HG03175 (cell line): Measurements from ENCODE around the gene ZSCAN18.
"Not testable (repeated sequence)": the region's sequence is repeated elsewhere in the genome, so short reads cannot be mapped to it uniquely, and the experiment has no call there.

Experiments used
- ATAC-seq: cut with Tn5 transposase; IDR thresholded peaks from one replicate; pipeline ENCODE4 v1.9.1; 2021; ENCODE audit warnings: mild to moderate bottlenecking, moderate library complexity; ENCODE audit not compliant: unreplicated experiment

ZSCAN18 gene, protein sequence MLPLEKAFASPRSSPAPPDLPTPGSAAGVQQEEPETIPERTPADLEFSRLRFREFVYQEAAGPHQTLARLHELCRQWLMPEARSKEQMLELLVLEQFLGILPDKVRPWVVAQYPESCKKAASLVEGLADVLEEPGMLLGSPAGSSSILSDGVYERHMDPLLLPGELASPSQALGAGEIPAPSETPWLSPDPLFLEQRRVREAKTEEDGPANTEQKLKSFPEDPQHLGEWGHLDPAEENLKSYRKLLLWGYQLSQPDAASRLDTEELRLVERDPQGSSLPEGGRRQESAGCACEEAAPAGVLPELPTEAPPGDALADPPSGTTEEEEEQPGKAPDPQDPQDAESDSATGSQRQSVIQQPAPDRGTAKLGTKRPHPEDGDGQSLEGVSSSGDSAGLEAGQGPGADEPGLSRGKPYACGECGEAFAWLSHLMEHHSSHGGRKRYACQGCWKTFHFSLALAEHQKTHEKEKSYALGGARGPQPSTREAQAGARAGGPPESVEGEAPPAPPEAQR

DNA sequence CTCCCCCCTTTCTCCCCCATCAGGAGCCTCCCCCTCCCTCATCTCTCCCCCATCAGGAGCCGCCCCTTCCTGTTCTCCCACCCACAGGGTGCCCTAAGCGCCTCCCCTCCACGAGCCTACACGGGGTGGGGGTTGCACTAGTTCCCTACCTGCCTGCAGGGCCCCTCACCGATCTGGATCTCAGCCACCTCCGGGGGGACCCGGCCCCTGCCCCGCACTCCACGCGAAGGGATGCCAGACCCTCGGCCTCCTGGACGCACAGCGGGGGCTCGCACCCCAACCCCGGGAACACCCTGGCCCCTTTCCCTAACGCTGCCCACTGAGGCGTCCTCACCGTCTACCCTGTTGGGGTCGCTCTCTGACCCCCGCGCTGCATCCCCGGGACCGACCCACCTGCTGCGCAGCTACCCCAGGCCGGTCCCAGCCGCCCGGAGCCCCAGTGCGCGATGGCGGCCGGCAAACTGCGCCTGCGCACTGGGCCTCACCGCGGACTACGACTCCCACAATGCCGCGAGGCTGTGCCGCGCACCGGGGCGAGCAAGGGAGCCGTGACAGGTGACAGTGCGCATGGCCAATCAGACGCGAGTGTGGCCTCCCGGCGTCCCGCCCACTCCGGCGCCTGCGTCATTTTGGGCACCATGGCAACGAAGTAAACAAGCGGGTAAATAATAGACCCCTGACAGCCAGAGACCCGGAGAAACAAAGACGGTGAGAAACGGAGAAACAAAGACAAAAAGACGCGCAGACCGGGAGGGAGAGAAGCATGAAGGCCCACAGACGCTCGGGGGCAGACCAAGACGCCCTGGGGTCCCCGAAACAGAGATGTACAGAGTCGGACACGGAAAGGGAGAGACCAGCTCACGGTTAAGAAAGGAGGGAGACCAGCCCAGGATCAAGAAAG lies at the start of gene ZSCAN18:
Gene ZSCAN18 (minus strand): TSS at position 451 of the 901 bp plus-strand sequence. CDS start 7,964 bp downstream, outside the sequence.
- peak; percentile 56 for ATAC-seq

DNA sequence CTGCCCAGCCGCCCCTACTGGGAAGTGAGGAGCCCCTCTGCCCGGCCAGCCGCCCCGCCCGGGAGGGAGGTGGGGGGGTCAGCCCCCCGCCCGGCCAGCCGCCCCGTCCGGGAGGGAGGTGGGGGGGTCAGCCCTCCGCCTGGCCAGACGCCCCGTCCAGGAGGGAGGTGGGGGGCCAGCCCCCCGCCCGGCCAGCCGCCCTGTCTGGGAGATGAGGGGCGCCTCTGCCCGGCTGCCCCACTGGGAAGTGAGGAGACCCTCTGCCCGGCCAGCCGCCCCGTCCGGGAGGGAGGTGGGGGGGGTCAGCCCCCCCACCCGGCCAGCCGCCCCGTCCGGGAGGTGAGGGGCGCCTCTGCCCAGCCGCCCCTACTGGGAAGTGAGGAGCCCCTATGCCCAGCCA lies 49.4 kb upstream of the ZSCAN18 start:
- not testable (repeated sequence) for ATAC-seq

DNA sequence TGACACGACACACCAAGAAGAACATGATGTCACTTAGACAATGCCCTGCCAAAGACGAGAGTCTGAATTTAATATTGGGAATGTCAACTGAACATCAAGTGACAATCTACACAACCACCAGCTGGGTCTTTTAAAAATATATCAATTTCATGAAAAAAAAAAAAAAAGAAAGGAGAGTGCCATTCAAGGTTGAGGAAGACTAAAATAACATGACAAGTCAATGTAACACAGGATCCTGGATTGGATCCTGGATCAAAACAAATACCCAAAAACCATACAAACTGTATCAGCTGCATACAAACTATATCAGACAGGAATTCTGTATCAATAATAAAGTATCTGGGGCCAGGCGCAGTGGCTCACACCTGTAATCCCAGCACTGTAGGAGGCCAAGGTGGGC lies 47.8 kb upstream of the ZSCAN18 start:
- ATAC-seq: no peak

DNA sequence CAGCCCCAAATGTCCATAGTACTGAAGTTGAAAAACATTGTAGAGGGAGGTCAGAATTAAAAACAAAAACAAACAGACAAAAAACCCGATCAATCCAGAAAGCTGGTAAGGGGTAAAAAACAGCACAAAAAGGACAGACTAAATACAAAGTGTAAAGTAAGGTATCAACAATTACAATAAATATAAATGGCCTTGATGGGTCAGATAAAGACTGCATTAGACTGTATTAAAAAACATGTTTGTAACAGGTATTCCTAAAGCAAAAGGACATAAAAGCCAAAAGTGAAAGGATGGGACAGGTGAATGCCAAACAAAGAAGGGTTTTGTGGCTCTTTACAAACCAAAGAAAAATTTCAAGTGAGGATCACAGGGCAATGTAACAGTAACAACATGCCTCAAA lies 36.2 kb upstream of the ZSCAN18 start:
- no peak for ATAC-seq

DNA sequence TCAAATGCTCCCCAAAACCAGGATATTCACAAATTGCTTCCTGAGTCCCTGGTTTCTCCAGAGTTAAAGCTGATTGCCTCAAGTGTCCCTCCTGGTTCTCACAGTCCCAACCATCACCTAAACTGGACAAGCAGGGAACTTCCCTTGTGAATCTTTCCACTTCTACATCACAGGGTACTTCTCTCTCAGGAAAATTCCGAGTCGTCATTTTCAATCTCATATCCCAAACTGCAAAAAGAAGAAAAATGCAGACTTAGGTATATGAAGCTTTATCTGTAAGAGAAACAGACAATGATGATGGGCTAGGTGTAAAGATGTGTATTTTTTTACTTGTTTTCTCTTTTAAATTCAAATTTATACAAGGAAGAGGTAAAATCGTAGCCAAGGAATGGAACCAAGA lies 31.3 kb upstream of the ZSCAN18 start:
- no peak for ATAC-seq

DNA sequence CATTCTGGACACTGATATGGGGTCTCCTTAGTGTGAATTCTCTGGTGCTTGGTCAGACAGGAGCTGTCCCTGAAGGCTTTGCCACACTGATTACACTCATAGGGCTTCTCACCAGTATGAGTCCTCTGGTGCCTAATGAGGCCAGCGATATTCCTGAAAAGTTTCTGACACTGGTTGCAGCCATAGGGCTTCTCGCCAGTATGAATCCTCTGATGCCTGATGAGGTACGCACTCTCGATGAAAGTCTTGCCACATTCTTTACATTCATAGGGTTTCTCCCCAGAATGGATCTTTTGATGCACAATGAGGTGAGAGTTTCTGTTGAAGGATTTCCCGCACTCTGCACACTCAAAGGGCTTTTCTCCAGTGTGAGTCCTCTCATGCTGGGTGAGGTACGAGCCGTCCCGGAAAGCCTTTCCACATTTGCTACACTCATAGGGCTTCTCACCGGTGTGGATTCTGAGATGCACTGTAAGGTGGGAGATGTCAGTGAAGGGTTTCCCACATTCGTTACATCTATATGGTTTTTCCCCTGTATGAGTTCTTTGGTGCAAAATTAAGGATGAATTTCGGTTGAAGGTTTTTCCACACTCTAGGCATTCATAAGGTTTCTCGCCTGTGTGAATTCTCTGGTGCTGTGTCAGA lies 30.1 kb upstream of the ZSCAN18 start:
- no peak for ATAC-seq

DNA sequence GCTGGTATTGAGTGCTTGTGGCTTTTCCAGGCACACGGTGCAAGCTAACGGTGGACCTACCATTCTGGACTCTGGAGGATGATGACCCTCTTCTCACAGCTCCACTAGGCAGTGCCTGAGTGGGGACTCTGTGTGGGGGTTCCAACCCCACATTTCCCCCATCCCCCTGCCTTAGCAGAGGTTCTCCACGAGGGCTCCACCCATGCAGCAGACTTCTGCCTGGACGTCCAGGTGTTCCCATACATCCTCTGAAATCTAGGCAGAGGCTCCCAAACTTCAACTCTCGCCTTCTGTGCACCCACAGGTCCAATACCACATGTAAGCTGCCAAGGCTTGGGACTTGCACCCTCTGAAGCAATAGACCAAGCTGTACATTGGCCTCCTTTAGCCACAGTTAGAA lies 25.3 kb upstream of the ZSCAN18 start:
- ATAC-seq: no peak

DNA sequence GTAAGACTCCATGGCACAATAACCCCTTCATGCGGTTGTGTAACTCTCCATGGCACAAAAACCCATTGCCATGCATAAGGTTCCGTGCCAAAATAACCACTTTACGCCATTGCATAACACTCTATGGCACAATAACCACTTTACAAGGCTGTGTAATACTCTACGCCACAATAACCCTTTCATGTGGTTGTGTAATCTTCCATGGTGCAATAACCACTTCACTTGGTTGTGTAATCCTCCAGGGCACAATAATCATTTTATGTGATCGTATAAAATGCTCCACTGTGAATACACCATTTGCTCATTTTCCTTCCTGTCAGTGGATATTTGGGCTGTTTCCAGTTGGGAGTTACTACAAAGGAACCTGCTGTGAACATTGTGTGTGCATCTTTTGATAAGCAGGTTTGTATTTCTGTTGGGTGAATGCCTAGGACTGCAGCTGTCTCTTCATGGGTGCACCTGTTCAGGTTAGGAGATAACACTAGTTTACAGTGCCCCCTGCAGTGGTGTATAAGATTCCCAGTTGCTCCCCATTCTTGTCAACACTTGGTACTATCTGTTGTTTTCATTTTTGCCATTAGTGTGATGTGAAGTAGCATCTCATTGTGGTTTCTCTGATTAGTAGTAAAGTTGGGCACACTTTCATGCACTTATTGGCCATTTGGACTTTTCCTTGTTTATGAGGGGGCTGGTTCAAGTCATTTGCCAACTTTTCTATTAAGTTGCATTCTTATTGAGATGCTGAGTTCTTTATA lies 21.1 kb upstream of the ZSCAN18 start:
- no peak for ATAC-seq

DNA sequence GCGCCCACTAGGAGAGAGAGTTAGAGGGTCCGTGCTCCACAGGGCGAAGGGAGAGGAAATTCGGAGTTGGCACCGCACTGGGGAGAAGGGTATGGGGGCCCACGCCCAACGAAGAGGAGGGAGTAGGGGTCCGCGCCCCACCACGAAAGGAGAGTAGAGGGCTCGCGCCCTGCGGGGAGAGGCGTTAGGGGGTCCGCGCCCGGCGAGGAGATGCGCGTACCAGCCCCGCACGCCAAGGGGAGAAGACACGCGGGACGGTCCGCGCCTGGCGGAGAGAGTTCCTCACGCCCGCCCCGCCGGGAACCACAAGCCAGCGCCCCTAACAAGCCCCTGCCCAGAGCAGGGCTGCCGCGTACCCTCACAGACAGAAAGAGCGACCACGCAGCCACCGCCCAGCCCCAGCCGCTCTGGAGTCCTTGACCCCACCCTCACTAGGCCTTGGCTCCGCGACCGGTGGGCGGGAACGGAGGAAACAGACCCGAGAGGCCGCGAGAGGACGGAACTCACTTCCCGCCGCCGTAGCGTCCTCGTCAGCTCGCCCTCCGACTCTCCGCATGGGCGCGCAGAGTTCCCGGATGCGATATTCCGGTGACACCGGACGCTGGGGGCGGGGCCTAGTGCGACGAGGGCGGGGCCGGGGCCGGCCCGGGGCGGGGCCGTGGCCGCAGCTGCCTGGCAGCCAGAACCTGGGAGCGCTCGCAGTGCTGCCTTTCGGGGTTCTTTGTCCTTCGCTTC lies 20.0 kb upstream of the ZSCAN18 start:
- no peak for ATAC-seq

DNA sequence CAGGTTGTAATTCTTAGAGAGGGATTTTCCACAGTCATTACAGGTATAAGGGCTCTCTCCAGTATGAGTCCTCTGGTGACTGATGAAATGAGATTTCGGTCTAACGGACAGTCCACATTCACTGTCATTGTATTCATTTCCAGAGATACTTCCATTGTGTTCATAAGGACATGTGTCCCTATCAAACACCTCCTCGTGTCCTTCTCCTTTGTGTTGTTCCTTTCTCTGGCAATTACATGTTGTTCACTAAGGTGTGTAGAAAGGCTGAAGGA lies 10.5 kb upstream of the ZSCAN18 start:
- ATAC-seq: no peak

DNA sequence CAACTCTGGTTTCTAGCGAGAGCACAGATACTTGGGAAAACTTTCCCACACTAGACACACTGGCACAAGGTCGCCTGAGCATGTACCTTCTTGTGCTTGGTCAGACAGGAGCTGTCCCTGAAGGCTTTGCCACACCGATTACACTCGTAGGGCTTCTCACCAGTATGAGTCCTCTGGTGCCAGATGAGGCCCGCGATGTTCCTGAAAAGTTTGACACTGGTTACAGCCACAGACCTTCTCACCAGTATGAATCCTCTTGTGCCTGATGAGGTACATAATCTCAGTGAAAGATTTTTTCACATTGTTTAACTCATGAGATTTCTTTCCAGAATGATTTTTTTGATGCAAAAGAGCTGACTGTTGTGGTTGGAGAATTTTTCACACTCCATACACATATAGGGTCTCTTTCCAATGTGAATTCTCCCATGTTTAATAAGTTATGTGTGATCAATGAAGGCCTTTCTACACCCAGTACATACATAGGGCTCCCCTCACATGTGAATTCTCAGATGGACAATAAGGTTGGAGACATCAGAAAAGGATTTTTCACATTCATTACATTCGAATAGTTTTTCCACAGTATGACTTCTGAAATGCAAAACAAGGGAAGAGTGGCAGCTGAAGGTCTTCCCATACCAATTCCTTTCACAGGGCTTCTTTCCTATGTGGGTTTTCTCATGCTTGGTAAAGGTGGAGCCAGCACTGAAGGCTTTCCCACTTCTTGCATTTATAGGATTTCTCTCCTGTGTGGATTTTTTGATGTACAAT lies 9.9 kb upstream of the ZSCAN18 start:
- no peak for ATAC-seq

DNA sequence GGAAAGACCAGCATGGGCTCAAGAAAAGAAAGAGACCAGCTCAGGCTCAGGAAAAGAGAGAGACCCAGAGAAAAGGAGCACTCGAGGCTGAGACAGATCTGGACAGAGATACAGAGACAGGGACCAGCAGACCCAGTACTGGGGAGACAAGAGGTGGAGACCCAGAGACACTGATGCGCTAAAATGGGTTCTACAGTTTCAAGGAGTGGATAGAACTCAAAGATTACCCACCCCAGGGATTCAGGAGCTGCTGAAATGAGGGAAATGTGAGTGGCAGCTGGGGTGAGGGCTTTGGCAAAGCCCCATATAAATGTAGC lies 609 bp upstream of the ZSCAN18 start:
- ATAC-seq: no peak

DNA sequence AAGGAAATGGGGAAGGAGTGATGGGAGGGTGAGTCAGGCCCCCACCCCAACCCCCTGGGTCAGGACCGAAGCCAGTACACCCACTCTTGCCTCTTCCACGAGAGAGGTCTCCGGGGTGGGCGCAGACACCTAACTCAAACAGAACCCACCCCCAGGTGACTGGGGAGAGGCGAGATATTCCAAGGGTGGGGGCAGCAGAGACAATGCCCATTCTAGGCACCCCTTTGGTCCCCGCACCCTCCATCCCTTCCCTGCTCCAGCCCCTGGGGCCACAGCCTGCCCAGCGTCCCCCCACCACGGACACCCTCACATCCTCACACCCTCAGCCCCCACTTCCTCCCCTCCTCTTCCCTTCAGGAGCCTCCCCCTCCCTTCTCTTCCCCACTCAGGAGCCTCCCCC lies 682 bp downstream of the ZSCAN18 start:
- no peak for ATAC-seq

DNA sequence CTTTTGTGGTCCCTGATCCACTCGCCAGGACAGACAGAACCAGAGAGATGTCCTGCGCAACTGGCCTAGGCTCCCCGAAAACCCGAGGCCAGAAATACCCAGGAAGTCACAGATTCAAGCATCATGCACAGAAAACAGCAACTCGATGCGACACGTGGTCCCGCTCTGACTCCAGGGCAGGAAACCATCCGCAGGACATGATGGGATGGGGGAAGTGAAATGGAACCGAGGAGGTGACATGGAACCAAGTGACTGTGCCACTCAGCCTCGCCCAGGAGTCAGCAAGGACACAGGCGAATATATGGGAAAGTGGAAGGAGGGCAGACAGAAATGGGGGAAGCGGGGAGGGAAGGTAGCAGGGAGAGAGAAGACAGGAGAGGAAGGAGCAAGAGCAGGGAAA lies 1.1 kb downstream of the ZSCAN18 start:
- ATAC-seq: no peak

DNA sequence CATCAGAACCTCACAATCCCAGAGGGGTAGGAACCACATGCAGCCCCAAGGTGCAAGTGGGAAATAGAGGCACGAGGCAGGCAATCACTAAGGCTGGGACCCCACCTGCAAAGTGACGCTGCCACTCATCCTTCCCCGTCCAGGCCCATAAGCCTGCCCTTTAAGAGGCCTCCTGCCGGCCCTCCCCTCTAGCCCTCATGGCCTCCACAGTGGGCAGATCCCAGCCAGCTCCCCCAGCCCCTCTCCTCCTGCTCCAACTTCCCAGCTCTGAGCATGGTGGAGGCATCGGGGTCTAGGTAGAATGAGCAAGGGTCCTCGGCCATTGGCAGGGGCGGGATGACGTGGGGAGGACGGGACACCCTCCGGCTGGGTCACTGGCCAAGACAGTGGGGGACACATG lies 2.7 kb downstream of the ZSCAN18 start:
- ATAC-seq: no peak

DNA sequence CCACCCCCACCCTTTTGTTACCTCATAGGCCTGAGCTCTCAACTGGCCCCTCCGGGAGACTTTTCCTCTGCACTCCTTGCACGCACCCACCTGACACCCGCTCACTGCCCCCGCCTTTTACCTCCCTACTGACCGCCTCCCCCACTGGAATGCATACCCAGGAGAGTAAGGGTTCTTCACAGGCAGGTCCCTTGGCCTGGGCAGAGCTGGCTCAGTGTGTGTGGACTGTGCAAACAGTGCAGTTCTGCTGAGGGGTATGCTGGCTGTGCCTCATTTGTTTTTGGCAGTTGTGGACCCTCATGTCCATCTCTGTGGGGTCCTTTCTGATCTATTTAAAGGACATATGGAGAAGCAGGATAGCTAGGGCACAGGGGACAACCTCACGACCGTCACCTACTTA lies 5.0 kb downstream of the ZSCAN18 start:
- no peak for ATAC-seq

DNA sequence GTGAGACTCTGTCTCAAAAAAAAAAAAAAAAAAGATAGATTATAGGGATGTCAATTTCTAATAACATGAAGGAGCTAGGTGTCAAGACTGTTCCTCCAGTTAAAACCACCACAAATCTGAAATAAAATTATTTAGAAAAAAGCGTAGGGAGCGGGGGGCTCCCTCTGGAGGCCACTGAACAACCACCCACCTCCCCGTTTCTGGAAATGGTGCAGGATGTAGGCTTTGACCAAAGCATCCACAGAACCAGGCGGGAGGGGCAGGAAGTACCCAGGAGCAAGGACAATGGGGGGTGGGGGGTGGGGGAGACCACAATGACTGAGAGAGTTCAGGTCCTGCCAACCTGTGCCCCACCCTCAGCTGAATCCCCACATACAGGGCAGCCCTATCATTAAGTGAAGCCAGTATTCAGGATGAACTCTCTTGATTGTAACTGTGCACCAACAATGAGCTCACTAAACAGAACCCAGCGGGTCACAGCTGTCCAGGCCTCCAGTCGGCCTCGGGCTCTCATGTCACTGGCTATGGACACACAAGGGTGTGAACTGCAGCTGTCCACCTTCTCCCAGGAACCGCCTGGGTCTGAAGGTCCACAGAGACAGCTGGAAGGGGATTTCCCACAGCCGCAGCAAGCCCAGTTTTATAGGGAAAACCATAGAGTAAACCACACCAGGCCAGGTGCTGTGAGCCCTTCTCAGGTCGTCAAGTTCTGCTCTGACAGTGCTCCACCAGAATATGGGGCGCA lies 6.6 kb downstream of the ZSCAN18 start:
- ATAC-seq: no peak

DNA sequence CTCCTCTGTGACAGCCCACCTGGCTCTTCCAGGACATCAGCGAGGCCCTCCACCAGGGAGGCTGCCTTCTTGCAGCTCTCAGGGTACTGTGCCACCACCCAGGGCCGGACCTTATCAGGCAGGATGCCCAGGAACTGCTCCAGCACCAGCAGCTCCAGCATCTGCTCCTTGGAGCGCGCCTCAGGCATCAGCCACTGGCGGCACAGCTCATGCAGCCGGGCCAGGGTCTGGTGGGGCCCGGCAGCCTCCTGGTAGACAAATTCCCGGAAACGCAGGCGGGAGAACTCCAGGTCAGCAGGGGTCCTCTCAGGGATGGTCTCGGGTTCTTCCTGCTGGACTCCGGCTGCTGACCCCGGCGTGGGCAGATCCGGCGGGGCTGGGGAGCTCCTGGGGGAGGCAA lies 8.2 kb downstream of the ZSCAN18 start:
- no peak for ATAC-seq

DNA sequence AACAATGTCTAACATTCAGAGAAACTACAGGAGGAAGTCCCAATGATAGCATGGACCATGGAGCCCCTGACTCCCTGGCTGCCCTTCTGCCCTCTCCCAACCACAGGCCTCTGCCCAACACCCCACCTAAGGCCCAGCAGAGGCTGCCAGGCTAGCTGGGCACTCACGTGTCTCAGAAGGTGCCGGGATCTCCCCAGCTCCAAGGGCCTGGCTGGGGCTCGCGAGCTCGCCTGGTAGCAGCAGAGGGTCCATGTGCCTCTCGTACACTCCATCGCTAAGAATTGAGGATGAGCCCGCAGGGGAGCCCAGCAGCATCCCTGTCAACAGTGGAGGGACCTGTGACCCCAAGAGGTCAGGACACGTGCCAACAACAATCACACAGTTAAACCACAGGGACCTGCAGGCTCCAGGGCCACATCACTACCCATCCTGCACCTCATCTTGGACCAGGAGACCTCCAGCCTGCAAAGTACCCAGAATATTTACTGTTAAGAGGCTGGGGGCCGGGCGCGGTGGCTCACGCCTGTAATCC lies 9.4 kb downstream of the ZSCAN18 start:
- ATAC-seq: no peak
